Caco-2 (cell line): ENCODE measurements around the gene VASN. TPM values are rescaled to one million over a fixed set of nuclear protein-coding genes. Genes with fewer than 3 reads are reported as not detected.

ENCODE experiments used
- BruUV-seq: library from RNA; stranded (reverse); fragments of 400-500 nt; replicated peaks from 2 replicates; lab custom pipeline; 2021; lab: Mats Ljungman, UMichigan
- CTCF ChIA-PET: fragments of 300-600 bp; sonication (Branson Sonifier 250); formaldehyde crosslinking; loops from one replicate; lab custom pipeline; 2022; ENCODE audit warnings: antibody characterized with exemption; lab: Charles Lee
- POLR2A ChIA-PET: fragments of 300-600 bp; sonication (Branson Sonifier 250); formaldehyde crosslinking; loops from one replicate; lab custom pipeline; 2022; ENCODE audit warnings: antibody characterized with exemption; lab: Charles Lee
- DNase-seq, 2 experiments: peaks; one replicate each; pipeline versions ENCODE4 v3.0.0 to v3.0.0-alpha.2; 2020 to 2022
- H3K27me3 ChIP-seq: replicated peaks from 2 replicates; pipeline ENCODE4 v1.6.0; 2011; ENCODE audit warnings: low read length; ENCODE audit not compliant: control insufficient read depth, insufficient read depth
- H3K36me3 ChIP-seq: 2 replicates; pipeline ENCODE4 v1.5.1; 2011; ENCODE audit warnings: low read length; ENCODE audit not compliant: control insufficient read depth, insufficient read depth
- H3K4me1 ChIP-seq: fragments of 250-450 bp; sonication (Bioruptor Pico); 2 replicates; pipeline ENCODE4 v1.5.1; 2020; ENCODE audit warnings: mild to moderate bottlenecking
- H3K4me3 ChIP-seq: 2 replicates; pipeline ENCODE4 v1.5.1; 2011; ENCODE audit warnings: low read depth, mild to moderate bottlenecking, control low read depth, low read length
- H3K9me3 ChIP-seq: fragments of 250-450 bp; sonication (Bioruptor Pico); 2 replicates; pipeline ENCODE4 v1.5.1; 2020; ENCODE audit warnings: mild to moderate bottlenecking, moderate library complexity
- H3K27ac Mint-ChIP-seq: one replicate; pipeline ENCODE4 v1.8.0; 2022; ENCODE audit warnings: mixed read lengths; ENCODE audit not compliant: unreplicated experiment
- H3K27me3 Mint-ChIP-seq: one replicate; pipeline ENCODE4 v1.8.0; 2022; ENCODE audit warnings: mixed read lengths; ENCODE audit not compliant: insufficient read depth, unreplicated experiment
- H3K36me3 Mint-ChIP-seq: one replicate; pipeline ENCODE4 v1.8.0; 2022; ENCODE audit warnings: mild to moderate bottlenecking, mixed read lengths; ENCODE audit not compliant: insufficient read depth, unreplicated experiment
- H3K4me1 Mint-ChIP-seq: one replicate; pipeline ENCODE4 v1.8.0; 2022; ENCODE audit warnings: low read depth, mixed read lengths; ENCODE audit not compliant: unreplicated experiment
- H3K4me3 Mint-ChIP-seq: one replicate; pipeline ENCODE4 v1.8.0; 2022; ENCODE audit warnings: mild to moderate bottlenecking, moderate library complexity, mixed read lengths; ENCODE audit not compliant: unreplicated experiment
- H3K9me3 Mint-ChIP-seq: one replicate; pipeline ENCODE4 v1.8.0; 2022; ENCODE audit warnings: mixed read lengths; ENCODE audit not compliant: unreplicated experiment
- CTCF ChIP-seq, 2 experiments: fragments of 200-600 bp in 1 of 2; IDR thresholded peaks; 1 replicate in 1 of 2; 2 replicates in 1 of 2; pipeline versions ENCODE4 v1.5.1 to v1.8.0; 2011 to 2022; ENCODE audit warnings: antibody characterized with exemption in 1 of 2, control low read depth in 1 of 2, inconsistent platforms in 1 of 2, low read depth in 1 of 2, low read length in 1 of 2, mild to moderate bottlenecking in 1 of 2, moderate library complexity in 1 of 2; ENCODE audit not compliant: insufficient read depth in 1 of 2, severe bottlenecking in 1 of 2, unreplicated experiment in 1 of 2
- intact Hi-C: fragments of 100-400 bp; cut with micrococcal nuclease; formaldehyde crosslinking; loops from one replicate; pipeline ENCODE4 v1.10.0; 2022; ENCODE audit not compliant: unreplicated experiment
- total RNA-seq: library from RNA; stranded (reverse); gene quantifications from 2 replicates; pipeline ENCODE4 v1.2.3, GENCODE V29; 2022

The VASN gene
- total RNA-seq, 1 experiment from 2014 or later = 2.7 TPM

DNA sequence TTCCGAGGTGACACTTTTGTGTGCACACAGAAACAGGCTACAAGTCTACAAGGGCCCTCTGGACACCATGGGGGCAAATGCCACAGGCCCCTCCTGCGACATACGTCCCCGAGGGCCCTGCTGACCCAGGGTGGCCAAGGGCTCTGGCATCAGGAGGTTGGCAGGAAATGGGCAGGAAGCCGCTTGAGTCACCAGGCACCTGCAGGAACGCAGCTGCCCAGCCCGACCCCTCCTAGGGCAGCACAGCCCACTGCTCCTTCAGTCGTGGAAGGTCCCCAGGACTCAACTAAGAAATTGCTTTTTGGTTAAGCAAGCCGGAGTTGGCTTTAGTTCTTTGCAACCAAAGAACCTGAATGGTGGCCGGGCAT is 36.7 kb downstream of the VASN start:
- no peak for TF ChIP-seq CTCF (IDR thresholded peaks at IDR 0.05; ENCODE audit: insufficient read depth in 1 of 2, low read depth in 1 of 2, low read length in 1 of 2, severe bottlenecking in 1 of 2, unreplicated experiment in 1 of 2)
- H3K9me3 Mint-ChIP-seq = no peaks in the 10 kb centered on the region
- intact Hi-C loops = no loop called here
- peaks cover 6% of the 10 kb centered on the region for H3K36me3 Mint-ChIP-seq
- Histone ChIP-seq H3K4me1 (no peaks in the 10 kb centered on the region), H3K27me3 (no peaks in the 10 kb centered on the region), H3K36me3 (no peaks in the 10 kb centered on the region), H3K9me3 (no peaks in the 10 kb centered on the region), H3K4me3 (no peak overlapping the region)
- no peak overlapping the region for H3K27ac Mint-ChIP-seq
- no peaks in the 10 kb centered on the region for H3K27me3 Mint-ChIP-seq
- H3K4me3 Mint-ChIP-seq = no peak overlapping the region
- H3K4me1 Mint-ChIP-seq = no peaks in the 10 kb centered on the region
- BruUV-seq = no TSS peak
- POLR2A ChIA-PET = no interaction called here
- DNase-seq = no peak
- CTCF ChIA-PET = no interaction called here

DNA sequence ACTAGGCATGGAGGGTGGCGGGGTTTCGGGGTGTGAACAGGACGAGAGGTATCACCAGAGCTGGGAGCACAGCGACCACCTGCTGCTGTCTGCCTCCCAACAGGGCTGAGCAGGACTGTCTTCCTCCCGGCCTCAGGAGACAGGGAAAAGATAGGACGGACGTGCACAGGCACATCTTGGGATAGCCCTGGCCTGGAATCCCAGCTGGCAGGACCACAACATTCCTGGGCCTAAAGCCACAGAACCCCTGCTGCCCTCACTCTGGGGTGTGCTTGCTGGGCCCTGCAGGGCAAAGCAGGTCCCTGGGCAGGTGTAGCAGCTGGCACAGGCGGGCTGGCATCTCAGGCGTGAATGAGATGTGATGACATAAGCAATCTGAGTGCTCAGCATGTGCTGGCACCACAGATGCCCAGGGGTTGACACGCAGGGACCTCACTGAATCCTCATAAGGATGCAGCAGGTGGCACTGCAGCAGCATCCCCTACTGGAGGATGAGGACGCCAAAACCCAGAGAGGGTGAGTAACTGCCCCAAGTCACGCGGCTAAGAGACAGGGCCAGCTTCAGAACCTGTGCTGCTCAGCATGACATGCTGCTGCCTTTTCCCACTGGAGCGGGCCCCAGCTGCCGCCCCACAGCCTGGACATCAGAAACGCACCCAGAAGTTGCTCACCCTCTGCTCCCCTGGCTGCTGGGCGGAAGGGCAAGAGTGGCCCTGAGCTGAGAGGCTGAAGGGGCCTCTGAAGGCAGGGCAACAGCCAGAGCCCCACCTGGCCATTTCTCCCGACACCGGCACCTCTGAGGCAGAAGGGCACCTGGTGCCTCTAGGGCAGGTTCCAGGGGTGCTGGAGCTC is 37.7 kb downstream of the VASN start:
- no peak for TF ChIP-seq CTCF (IDR thresholded peaks at IDR 0.05; ENCODE audit: insufficient read depth in 1 of 2, low read depth in 1 of 2, low read length in 1 of 2, severe bottlenecking in 1 of 2, unreplicated experiment in 1 of 2)
- no peak overlapping the region for H3K4me3 ChIP-seq
- no peaks in the 10 kb centered on the region for H3K9me3 ChIP-seq
- ChIA-PET POLR2A (no interaction called here), CTCF (no interaction called here)
- Mint-ChIP-seq H3K27ac (no peak overlapping the region), H3K4me3 (no peak overlapping the region), H3K27me3 (no peaks in the 10 kb centered on the region), H3K36me3 (peaks cover 4% of the 10 kb centered on the region), H3K9me3 (no peaks in the 10 kb centered on the region), H3K4me1 (no peaks in the 10 kb centered on the region)
- no TSS peak for BruUV-seq
- no peak for DNase-seq
- intact Hi-C loops = no loop called here
- no peaks in the 10 kb centered on the region for H3K36me3 ChIP-seq
- H3K4me1 ChIP-seq = no peaks in the 10 kb centered on the region
- H3K27me3 ChIP-seq = no peaks in the 10 kb centered on the region

DNA sequence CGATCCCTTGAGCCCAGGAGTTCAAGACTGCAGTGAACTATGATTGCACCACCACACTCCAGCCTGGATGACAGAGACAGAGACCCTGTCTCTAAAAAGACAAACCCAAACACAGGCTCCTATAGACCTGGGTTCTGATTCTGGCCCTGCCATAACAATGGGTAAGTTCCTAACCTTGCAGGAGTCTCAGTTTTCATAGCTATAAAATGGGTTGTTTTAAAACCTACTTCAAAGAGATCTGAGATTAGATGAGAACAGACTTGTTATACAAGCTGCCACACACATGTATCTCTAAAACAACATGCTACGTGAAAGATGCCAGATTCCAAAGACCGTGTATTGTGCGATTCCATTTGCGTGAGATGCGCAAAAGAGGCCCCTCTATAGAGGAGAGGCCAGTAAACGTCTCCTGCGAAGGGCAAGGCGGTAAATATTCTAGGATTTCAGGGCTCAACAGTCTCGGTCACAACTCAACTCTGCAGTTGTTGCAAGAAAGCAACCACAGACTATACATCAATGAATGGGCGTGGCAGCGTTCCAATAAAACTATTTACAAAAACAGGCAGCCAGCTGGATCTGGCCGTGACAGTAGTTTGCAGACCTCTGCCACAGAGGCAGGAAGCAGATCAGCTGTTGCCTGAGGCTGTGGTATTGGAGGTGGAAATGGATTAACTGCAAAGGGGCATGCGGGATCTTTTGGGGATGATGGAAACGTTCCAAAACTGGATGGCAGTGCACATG is 38.9 kb downstream of the VASN start:
- Mint-ChIP-seq H3K4me1 (peaks cover 6% of the 10 kb centered on the region), H3K27ac (no peak overlapping the region), H3K9me3 (no peaks in the 10 kb centered on the region), H3K36me3 (no peaks in the 10 kb centered on the region), H3K4me3 (no peak overlapping the region), H3K27me3 (no peaks in the 10 kb centered on the region)
- ChIA-PET POLR2A (no interaction called here), CTCF (no interaction called here)
- H3K36me3 ChIP-seq = no peaks in the 10 kb centered on the region
- no peak overlapping the region for H3K4me3 ChIP-seq
- no peaks in the 10 kb centered on the region for H3K27me3 ChIP-seq
- intact Hi-C loops = no loop called here
- peaks cover 5% of the 10 kb centered on the region; the same call in 1 of the 2 replicates for H3K4me1 ChIP-seq
- TF ChIP-seq CTCF (IDR thresholded peaks at IDR 0.05; ENCODE audit: insufficient read depth in 1 of 2, low read depth in 1 of 2, low read length in 1 of 2, severe bottlenecking in 1 of 2, unreplicated experiment in 1 of 2) = no peak
- BruUV-seq = no TSS peak
- no peaks in the 10 kb centered on the region for H3K9me3 ChIP-seq
- DNase-seq = no peak
